Measurements from ENCODE around the gene N4BP2L2. TPM values are rescaled to one million over a fixed set of nuclear protein-coding genes. Genes with fewer than 3 reads are reported as not detected.

The N4BP2L2 gene
- total RNA-seq, 3 donors from 2014 or later = 130 to 341 (median 250) TPM

DNA sequence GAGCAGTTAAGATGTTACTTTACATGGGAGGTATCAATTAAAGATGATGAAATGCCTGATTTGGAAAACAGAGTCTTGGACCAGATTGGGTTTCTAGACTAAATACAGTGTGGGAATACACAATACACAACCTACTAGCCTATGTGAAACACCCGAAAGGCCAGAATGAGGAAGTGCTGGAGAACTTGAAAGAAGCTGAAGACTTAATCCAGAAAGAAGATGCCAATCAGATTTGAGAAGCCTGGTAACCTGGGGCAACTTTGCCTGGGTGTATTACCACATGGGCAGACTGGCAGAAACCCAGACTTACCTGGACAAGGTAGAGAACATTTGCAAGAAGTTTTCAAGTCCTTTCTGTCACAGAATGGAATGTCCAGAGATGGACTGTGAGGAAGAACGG is 153.9 kb downstream of the N4BP2L2 start:
- intact Hi-C loops (cut with DNase I; ENCODE audit: low total_unique reads) = no loop called here

DNA sequence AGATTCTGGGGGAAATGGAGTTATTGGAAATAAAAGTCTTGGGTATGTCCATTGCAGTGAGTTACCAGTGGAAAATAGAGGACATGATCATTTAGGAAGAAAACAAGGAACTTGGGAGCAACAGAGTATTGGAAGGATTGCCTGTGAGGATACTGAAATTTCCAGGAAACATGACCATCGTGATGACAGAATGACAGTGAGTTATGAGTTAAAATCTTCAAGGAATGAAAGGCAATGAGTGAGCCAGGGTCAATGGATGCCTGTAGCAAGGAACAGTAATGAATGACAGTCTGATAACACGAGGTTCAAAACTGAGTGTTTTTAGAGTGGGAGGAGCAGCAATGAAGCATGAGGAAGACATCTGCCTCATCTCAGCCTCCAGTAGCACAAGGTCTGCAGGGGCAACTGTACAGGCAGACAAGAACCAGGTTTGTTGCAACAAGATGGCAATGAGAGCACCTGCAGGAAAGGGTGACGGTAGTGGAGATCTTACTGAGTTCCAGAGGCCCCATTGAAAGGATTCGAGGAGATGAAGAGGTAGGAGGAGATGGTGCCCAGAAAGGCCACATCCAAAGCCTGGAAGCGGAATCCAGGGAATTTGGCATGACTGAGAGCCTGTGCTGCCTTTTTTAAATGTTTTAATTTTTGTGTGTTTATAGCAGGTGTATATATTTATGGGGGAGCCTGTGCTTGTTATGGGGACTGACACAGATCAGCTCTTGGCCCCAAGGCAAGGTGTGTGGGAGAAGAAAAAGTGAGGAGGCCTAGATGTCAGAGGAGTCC is 154.6 kb downstream of the N4BP2L2 start:
- TF ChIP-seq POLR2AphosphoS5 (IDR thresholded peaks at IDR 0.05) = no peak
- H3K4me1 ChIP-seq = no peaks in the 10 kb centered on the region
- no peaks in the 10 kb centered on the region for H3K27me3 ChIP-seq
- H3K27ac ChIP-seq = peak overlapping the region; percentile 12 to 41
- intact Hi-C loops (cut with DNase I; ENCODE audit: low total_unique reads) = no loop called here
- no peak overlapping the region for H3K4me3 ChIP-seq
- no peak for DNase-seq (ENCODE audit: low spot score in 2 of 2)
- no peaks in the 10 kb centered on the region for H3K9me3 ChIP-seq
- H3K36me3 ChIP-seq = no peaks in the 10 kb centered on the region

More for the DNA sequence above, 153.9 kb downstream of the N4BP2L2 start:
- no peak overlapping the region for H3K4me3 ChIP-seq
- H3K27ac ChIP-seq = peak overlapping the region; percentile 12 to 53
- H3K9me3 ChIP-seq = no peaks in the 10 kb centered on the region
- peak in 1 of 2 donors; percentile 77 for DNase-seq (ENCODE audit: low spot score in 2 of 2)
- TF ChIP-seq, protein P1, sequence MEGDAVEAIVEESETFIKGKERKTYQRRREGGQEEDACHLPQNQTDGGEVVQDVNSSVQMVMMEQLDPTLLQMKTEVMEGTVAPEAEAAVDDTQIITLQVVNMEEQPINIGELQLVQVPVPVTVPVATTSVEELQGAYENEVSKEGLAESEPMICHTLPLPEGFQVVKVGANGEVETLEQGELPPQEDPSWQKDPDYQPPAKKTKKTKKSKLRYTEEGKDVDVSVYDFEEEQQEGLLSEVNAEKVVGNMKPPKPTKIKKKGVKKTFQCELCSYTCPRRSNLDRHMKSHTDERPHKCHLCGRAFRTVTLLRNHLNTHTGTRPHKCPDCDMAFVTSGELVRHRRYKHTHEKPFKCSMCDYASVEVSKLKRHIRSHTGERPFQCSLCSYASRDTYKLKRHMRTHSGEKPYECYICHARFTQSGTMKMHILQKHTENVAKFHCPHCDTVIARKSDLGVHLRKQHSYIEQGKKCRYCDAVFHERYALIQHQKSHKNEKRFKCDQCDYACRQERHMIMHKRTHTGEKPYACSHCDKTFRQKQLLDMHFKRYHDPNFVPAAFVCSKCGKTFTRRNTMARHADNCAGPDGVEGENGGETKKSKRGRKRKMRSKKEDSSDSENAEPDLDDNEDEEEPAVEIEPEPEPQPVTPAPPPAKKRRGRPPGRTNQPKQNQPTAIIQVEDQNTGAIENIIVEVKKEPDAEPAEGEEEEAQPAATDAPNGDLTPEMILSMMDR (IDR thresholded peaks at IDR 0.05) = no peak
- TF ChIP-seq POLR2A (IDR thresholded peaks at IDR 0.05) (no peak), POLR2AphosphoS5 (IDR thresholded peaks at IDR 0.05) (no peak)
- H3K27me3 ChIP-seq = no peaks in the 10 kb centered on the region
- H3K4me1 ChIP-seq = no peaks in the 10 kb centered on the region
- H3K36me3 ChIP-seq = no peaks in the 10 kb centered on the region

Other genes starting within 250 kb of the N4BP2L2 start
- not detected for gene ZAR1L, start 223.4 kb downstream of the N4BP2L2 start, total RNA-seq
- gene BRCA2, start 223.3 kb downstream of the N4BP2L2 start, total RNA-seq = 1 to 10 TPM in 2 of 3 donors, under 1 TPM in 1; 0.98 to 3.5 (median 1.3) TPM
- gene N4BP2L1, start 110.7 kb downstream of the N4BP2L2 start, total RNA-seq = 10 to 100 TPM; 15.7 to 54.3 (median 33.8) TPM
- gene PDS5B, start 47.7 kb upstream of the N4BP2L2 start, total RNA-seq = 10 to 100 TPM; 35.0 to 71.7 (median 66.2) TPM

Measured in breast epithelium (tissue), 4 donors.